Gastroesophageal sphincter (tissue), 4 donors: ENCODE data around the gene ANXA11. TPM values are rescaled to one million over a fixed set of nuclear protein-coding genes. Genes with fewer than 3 reads are reported as not detected.

Experiments used
- ATAC-seq: fragments of 150-250 bp; one replicate; pipeline ENCODE4 v1.9.1; 2016; ENCODE audit warnings: mild to moderate bottlenecking, moderate library complexity
- H3K27ac ChIP-seq, 4 donors: fragments of 200-600 bp; sonication (generic) in 3 of 4; 1 replicate in 3 of 4; 2 replicates in 1 of 4; pipeline ENCODE4 v1.5.1; 2016 to 2019
- H3K27me3 ChIP-seq: fragments of 200-600 bp; sonication (generic); one replicate; pipeline ENCODE4 v1.5.1; 2019
- H3K36me3 ChIP-seq, 2 donors: fragments of 200-600 bp; sonication (generic); one replicate each; pipeline ENCODE4 v1.5.1; 2019; ENCODE audit warnings: control low read depth in 1 of 2
- H3K4me1 ChIP-seq, 3 donors: fragments of 200-600 bp; sonication (generic); 1 replicate in 2 of 3; 2 replicates in 1 of 3; pipeline ENCODE4 v1.5.1; 2016 to 2019; ENCODE audit warnings: control low read depth in 2 of 3
- H3K4me3 ChIP-seq, 2 donors: fragments of 200-600 bp; sonication (generic); one replicate each; pipeline ENCODE4 v1.5.1; 2019; ENCODE audit warnings: mild to moderate bottlenecking in 1 of 2, moderate library complexity in 1 of 2
- H3K9me3 ChIP-seq, 3 donors: fragments of 200-600 bp; sonication (generic); one replicate each; pipeline ENCODE4 v1.5.1; 2017 to 2019; ENCODE audit warnings: control low read depth in 2 of 3
- CTCF ChIP-seq, 4 experiments: fragments of 200-600 bp in 2 of 4; fragments of 450-650 bp in 2 of 4; sonication (generic) in 1 of 4; IDR thresholded peaks; one replicate each; pipeline ENCODE4 v1.5.1; 2017 to 2019; ENCODE audit warnings: antibody characterized with exemption in 4 of 4, mild to moderate bottlenecking in 2 of 4, moderate library complexity in 2 of 4
- EP300 ChIP-seq: sonication (generic); formaldehyde crosslinking; IDR thresholded peaks from one replicate; pipeline ENCODE4 v1.6.1; 2017; ENCODE audit warnings: antibody characterized with exemption, mild to moderate bottlenecking
- POLR2A ChIP-seq, 2 donors: fragments of 450-650 bp; IDR thresholded peaks; one replicate each; pipeline ENCODE4 v1.6.1; 2017; ENCODE audit warnings: antibody characterized with exemption in 2 of 2, mild to moderate bottlenecking in 2 of 2, moderate library complexity in 1 of 2
- POLR2AphosphoS5 ChIP-seq: sonication (generic); formaldehyde crosslinking; IDR thresholded peaks from one replicate; pipeline ENCODE4 v1.6.1; 2017; ENCODE audit warnings: antibody characterized with exemption
- WGBS, 2 donors: methylation state at CpG; one replicate each; pipeline ENCODE4 v1.1.5; 2018; ENCODE audit warnings: low coverage in 1 of 2; 5-methylcytosine and 5-hydroxymethylcytosine counted together
- total RNA-seq, 4 donors: library from RNA; depleted of rRNA; stranded (reverse); fragments of >200 nt; gene quantifications; one replicate each; pipeline ENCODE4 v1.1.0, GENCODE V29; 2016

Gene ANXA11
- total RNA-seq, 4 donors from 2014 or later, result 117 to 225 (median 162) TPM

GRCh38 chr10:80158126-80158525 is 47.2 kb downstream of the ANXA11 start:
- ATAC-seq, result peak; percentile 1
- Histone ChIP-seq H3K27ac (peak overlapping the region; percentile 50 to 89 (median 76)), H3K9me3 (no peaks in the 10 kb centered on the region), H3K27me3 (no peaks in the 10 kb centered on the region), H3K36me3 (peaks cover 0 to 85% of the 10 kb centered on the region in 2 donors), H3K4me1 (peaks cover 4 to 90% (median 41%) of the 10 kb centered on the region in 3 donors), H3K4me3 (no peak overlapping the region)
- TF ChIP-seq CTCF (IDR thresholded peaks at IDR 0.05) (no peak), POLR2AphosphoS5 (no peak), EP300 (no peak), POLR2A (IDR thresholded peaks at IDR 0.05) (no peak)
- 20% methylated on average over 4 of the region's 5 CpGs; no CpG with 5 or more reads in 1 of the 2 donors for WGBS, 2 donors

GRCh38 chr10:80157561-80157960 is 47.8 kb downstream of the ANXA11 start:
- Histone ChIP-seq H3K4me1 (peaks cover 4 to 85% (median 40%) of the 10 kb centered on the region in 3 donors), H3K4me3 (no peak overlapping the region), H3K9me3 (no peaks in the 10 kb centered on the region), H3K36me3 (peaks cover 0 to 83% of the 10 kb centered on the region in 2 donors), H3K27ac (peak overlapping the region in 3 of 4 donors; percentile 75 to 89 (median 78)), H3K27me3 (no peaks in the 10 kb centered on the region)
- 96% methylated on average over 4 to 11 of the region's 14 CpGs for WGBS, 2 donors
- no peak for ATAC-seq
- no peak for TF ChIP-seq POLR2AphosphoS5
- no peak for TF ChIP-seq EP300
- no peak for TF ChIP-seq CTCF (IDR thresholded peaks at IDR 0.05)
- TF ChIP-seq POLR2A (IDR thresholded peaks at IDR 0.05), result no peak

GRCh38 chr10:80156216-80156615 is 49.1 kb downstream of the ANXA11 start:
- TF ChIP-seq EP300, result no peak
- TF ChIP-seq CTCF (IDR thresholded peaks at IDR 0.05), result no peak
- no peak for TF ChIP-seq POLR2A (IDR thresholded peaks at IDR 0.05)
- TF ChIP-seq POLR2AphosphoS5, result no peak
- 88 to 100% methylated on average over 3 to 5 of the region's 5 CpGs for WGBS, 2 donors
- peak overlapping the region; percentile 58 to 89 (median 76) for H3K27ac ChIP-seq
- H3K9me3 ChIP-seq, result no peaks in the 10 kb centered on the region
- ATAC-seq, result no peak
- peaks cover 4 to 71% (median 40%) of the 10 kb centered on the region in 3 donors for H3K4me1 ChIP-seq
- peaks cover 0 to 83% of the 10 kb centered on the region in 2 donors for H3K36me3 ChIP-seq
- no peaks in the 10 kb centered on the region for H3K27me3 ChIP-seq
- no peak overlapping the region for H3K4me3 ChIP-seq

GRCh38 chr10:80155696-80156215 is 49.6 kb downstream of the ANXA11 start:
- Histone ChIP-seq H3K27ac (peak overlapping the region; percentile 58 to 89 (median 76)), H3K4me3 (no peak overlapping the region), H3K36me3 (peaks cover 0 to 83% of the 10 kb centered on the region in 2 donors), H3K27me3 (no peaks in the 10 kb centered on the region), H3K4me1 (peaks cover 4 to 67% (median 40%) of the 10 kb centered on the region in 3 donors), H3K9me3 (no peaks in the 10 kb centered on the region)
- ATAC-seq, result no peak
- TF ChIP-seq POLR2A (IDR thresholded peaks at IDR 0.05) (no peak), POLR2AphosphoS5 (no peak), EP300 (no peak), CTCF (IDR thresholded peaks at IDR 0.05) (no peak)
- 55 to 77% methylated on average over 3 to 4 of the region's 8 CpGs for WGBS, 2 donors
